HEK293 (cell line): ENCODE measurements around the gene TJP3.

Experiments
- CTCF ChIA-PET: fragments of 350-600 bp; formaldehyde crosslinking; extraction: SDS; loops from one replicate; lab custom pipeline; 2021; ENCODE audit warnings: antibody characterized with exemption; lab: Yijun Ruan, JAX
- POLR2A ChIA-PET: fragments of 300-600 bp; formaldehyde crosslinking; extraction: SDS; loops from one replicate; lab custom pipeline; 2020; ENCODE audit warnings: antibody characterized with exemption, inconsistent platforms; lab: Yijun Ruan, JAX
- H3K27ac ChIP-seq: fragments of 200-500 bp; sonication (Bioruptor generic); 2 replicates; pipeline ENCODE4 v1.5.1; 2014; ENCODE audit warnings: low read depth, low read length, control low read depth, inconsistent platforms; ENCODE audit errors: extremely low read depth
- H3K36me3 ChIP-seq, 2 experiments: fragments of 200-500 bp in 1 of 2; sonication (Bioruptor generic) in 1 of 2; 1 replicate in 1 of 2; 2 replicates in 1 of 2; pipeline ENCODE4 v1.5.1; 2014 to 2017; ENCODE audit warnings: inconsistent platforms in 2 of 2, low read length in 2 of 2; ENCODE audit not compliant: control insufficient read depth in 2 of 2, insufficient read depth in 1 of 2
- H3K4me1 ChIP-seq: fragments of 200-500 bp; sonication (Bioruptor generic); 2 replicates; pipeline ENCODE4 v1.5.1; 2014; ENCODE audit warnings: mild to moderate bottlenecking, low read length, inconsistent platforms; ENCODE audit not compliant: control insufficient read depth, insufficient read depth
- H3K4me3 ChIP-seq: 2 replicates; pipeline ENCODE4 v1.5.1; 2011; ENCODE audit warnings: low read depth, mild to moderate bottlenecking, control low read depth, low read length, moderate library complexity
- H3K9me3 ChIP-seq: fragments of 200-500 bp; sonication (Bioruptor generic); 2 replicates; pipeline ENCODE4 v1.5.1; 2014; ENCODE audit warnings: low read depth, low read length, inconsistent platforms; ENCODE audit not compliant: control insufficient read depth, insufficient read depth
- PRDM1 ChIP-seq: fragments of 450-650 bp; formaldehyde crosslinking; IDR thresholded peaks from 2 replicates; pipeline ENCODE4; 2016; ENCODE audit warnings: missing biosample characterization, missing genetic modification characterization
- PRDM10 ChIP-seq: fragments of 450-650 bp; formaldehyde crosslinking; IDR thresholded peaks from 2 replicates; pipeline ENCODE4 v1.5.1; 2016; ENCODE audit warnings: missing biosample characterization, missing genetic modification characterization
- REST ChIP-seq: fragments of 450-650 bp; formaldehyde crosslinking; IDR thresholded peaks from 2 replicates; pipeline ENCODE4 v1.5.1; 2016; ENCODE audit warnings: missing biosample characterization, missing genetic modification characterization
- TRIM28 ChIP-seq: IDR thresholded peaks from 2 replicates; pipeline ENCODE4 v1.6.1; 2011; ENCODE audit warnings: low read length, control low read depth, borderline replicate concordance
- ZEB2 ChIP-seq: fragments of 450-650 bp; formaldehyde crosslinking; IDR thresholded peaks from 2 replicates; pipeline ENCODE4 v1.5.1; 2016; ENCODE audit warnings: missing biosample characterization, missing genetic modification characterization
- ZNF114 ChIP-seq: fragments of 450-650 bp; formaldehyde crosslinking; IDR thresholded peaks from 2 replicates; pipeline ENCODE4 v1.5.0; 2017; ENCODE audit warnings: missing biosample characterization, missing genetic modification characterization
- ZNF146 ChIP-seq: fragments of 450-650 bp; formaldehyde crosslinking; IDR thresholded peaks from 2 replicates; pipeline ENCODE4 v1.5.1; 2016; ENCODE audit warnings: missing biosample characterization, missing genetic modification characterization
- ZNF221 ChIP-seq: fragments of 450-650 bp; formaldehyde crosslinking; IDR thresholded peaks from 2 replicates; pipeline ENCODE4 v1.5.1; 2017; ENCODE audit warnings: missing biosample characterization, missing genetic modification characterization, borderline replicate concordance
- ZNF521 ChIP-seq: fragments of 450-650 bp; formaldehyde crosslinking; IDR thresholded peaks from 2 replicates; pipeline ENCODE4 v1.5.1; 2017; ENCODE audit warnings: missing biosample characterization, mild to moderate bottlenecking, missing genetic modification characterization
- ZNF530 ChIP-seq: fragments of 450-650 bp; formaldehyde crosslinking; IDR thresholded peaks from 2 replicates; pipeline ENCODE4 v1.5.1; 2016; ENCODE audit warnings: low read depth, missing biosample characterization, missing genetic modification characterization
- ZNF768 ChIP-seq: fragments of 450-650 bp; formaldehyde crosslinking; IDR thresholded peaks from 2 replicates; pipeline ENCODE4 v1.5.1; 2018; ENCODE audit warnings: missing biosample characterization, mild to moderate bottlenecking, missing genetic modification characterization
- ZNF837 ChIP-seq: fragments of 450-650 bp; formaldehyde crosslinking; IDR thresholded peaks from 2 replicates; pipeline ENCODE4 v1.5.1; 2016; ENCODE audit warnings: missing biosample characterization, missing genetic modification characterization

Gene TJP3

GRCh38 chr19:3669947-3670795, 38.0 kb upstream of the TJP3 start (continued):
- TF ChIP-seq ZEB2 (tag by site-specific recombination) (peak; percentile 53; the same call in 1 of the 2 replicates), REST (tag by site-specific recombination) (no peak), ZNF837 (tag by site-specific recombination) (no peak), PRDM1 (tag by site-specific recombination) (no peak), ZNF530 (tag by site-specific recombination) (no peak), TRIM28 (no peak), ZNF146 (tag by site-specific recombination) (no peak), ZNF521 (tag by site-specific recombination) (no peak), ZNF114 (tag by site-specific recombination) (no peak), PRDM10 (no peak)

- Histone ChIP-seq H3K4me3 (no peak overlapping the region), H3K9me3 (no peaks in the 10 kb centered on the region), H3K4me1 (no peaks in the 10 kb centered on the region), H3K27ac (no peak overlapping the region), H3K36me3 (peaks cover 0 to 4% of the 10 kb centered on the region in 2 experiments; a peak in 1 of 3 replicates)
- TF ChIP-seq ZNF768 (tag by site-specific recombination): no peak
- no peak for TF ChIP-seq ZNF221 (tag by site-specific recombination)
- ChIA-PET CTCF (interaction anchor here (0.6 to 1.3 kb wide), 2 partner anchors 17 to 85 kb away, joined by 3 read pairs; no protein-coding TSS in a partner anchor), POLR2A (no interaction called here)
Observed at GRCh38 chr19:3670796-3671679, 37.1 kb upstream of the TJP3 start.
